GM19328 (cell line): ENCODE data around the gene MEGF11.
"Not testable (repeated sequence)": the region's sequence is repeated elsewhere in the genome, so short reads cannot be mapped to it uniquely, and the experiment has no call there.

Experiments used
- ATAC-seq: cut with Tn5 transposase; IDR thresholded peaks from one replicate; pipeline ENCODE4 v1.9.1; 2021; ENCODE audit warnings: mild to moderate bottlenecking, moderate library complexity; ENCODE audit not compliant: unreplicated experiment

The MEGF11 gene

GRCh38 chr15:66016199-66016598, 237.4 kb downstream of the MEGF11 start:
- no peak for ATAC-seq

DNA sequence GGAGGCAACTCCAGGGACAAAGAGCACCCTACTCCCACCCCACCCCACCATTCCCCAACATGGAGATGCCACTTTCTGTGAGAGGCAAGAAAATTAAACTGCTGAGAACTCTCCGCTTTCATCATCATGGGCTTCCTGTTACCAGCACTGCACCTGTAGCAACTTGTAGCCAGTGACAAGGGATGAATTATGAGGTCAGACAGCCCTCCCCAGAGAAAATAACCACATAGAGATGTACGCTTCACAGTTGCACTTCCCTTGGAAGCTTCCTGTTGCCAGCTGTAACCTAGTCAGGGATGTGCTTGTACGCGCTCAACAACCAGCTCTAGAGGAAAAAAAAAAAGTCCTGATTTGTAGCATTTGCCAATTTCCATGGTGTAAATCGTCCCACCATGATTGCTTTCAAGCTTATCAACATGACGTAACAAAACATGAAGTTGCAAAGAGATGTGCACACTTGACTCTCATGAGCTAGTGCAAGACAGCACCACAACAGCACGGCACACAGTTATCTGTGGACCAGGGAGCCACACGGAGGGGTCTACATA, 238.8 kb downstream of the MEGF11 start:
- ATAC-seq: no peak

- no peak for ATAC-seq
Measured at GRCh38 chr15:66014022-66014421, 239.5 kb downstream of the MEGF11 start.

- ATAC-seq: no peak
Measured at GRCh38 chr15:66008940-66009562, 244.5 kb downstream of the MEGF11 start.

DNA sequence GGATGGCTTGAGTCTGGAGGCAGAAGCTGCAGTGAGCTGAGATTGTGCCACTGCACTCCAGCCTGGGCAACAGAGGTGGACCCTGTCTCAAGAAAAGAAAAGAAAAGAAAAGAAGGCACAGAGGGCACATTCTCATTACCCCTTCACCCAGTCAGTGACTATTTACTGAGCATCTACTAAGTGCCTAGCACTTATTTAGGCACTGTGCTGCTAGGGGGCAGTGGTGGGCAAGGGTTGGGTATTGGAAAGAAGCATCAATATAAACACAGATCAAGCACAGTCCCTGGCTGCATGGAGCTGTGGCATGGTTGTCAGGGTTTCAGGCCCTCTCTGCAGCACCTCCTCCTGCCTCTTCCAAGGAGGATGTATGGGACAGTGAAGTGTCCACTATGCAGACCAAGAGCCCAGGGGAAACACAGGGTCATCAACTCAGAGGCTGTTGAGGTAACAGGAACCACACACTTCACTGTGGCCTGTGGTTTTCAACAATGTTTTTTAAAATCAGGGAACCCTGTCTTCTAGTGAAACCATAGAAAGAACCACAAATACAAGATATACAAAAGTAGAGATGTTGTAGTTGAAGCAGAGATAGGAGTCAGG, 245.8 kb downstream of the MEGF11 start:
- no peak for ATAC-seq

- no peak for ATAC-seq
Measured at GRCh38 chr15:66006986-66007385, 246.6 kb downstream of the MEGF11 start.

DNA sequence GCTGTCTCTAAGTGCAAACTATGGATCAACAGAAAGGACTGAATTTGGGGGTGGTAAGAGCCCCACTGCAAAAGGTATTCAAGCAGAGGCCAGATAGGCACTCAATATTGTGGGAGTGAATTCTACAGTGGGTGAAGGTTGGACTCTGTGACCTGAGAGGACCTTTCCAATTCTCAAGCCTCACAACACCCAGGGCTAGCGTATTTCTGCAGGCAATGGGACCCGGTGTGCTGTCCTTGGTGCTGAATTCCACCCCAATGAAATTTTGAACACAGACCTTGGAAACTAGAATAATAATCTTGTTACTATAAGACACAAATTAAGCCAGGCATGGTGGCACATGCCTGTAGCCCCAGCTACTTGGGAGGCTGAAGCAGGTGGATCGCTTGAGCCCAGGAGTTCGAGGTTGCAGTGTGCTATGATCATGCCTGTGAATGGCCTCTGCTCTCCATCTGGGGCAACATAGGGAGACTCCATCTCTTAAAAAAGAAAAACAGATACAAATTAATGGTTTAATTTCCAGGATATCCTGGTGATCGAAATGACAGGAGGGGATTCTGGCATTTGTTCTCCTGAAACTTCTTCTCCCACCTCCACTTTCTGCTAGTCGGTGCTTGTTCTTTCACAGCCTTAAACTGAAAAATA, 248.8 kb downstream of the MEGF11 start:
- no peak for ATAC-seq

DNA sequence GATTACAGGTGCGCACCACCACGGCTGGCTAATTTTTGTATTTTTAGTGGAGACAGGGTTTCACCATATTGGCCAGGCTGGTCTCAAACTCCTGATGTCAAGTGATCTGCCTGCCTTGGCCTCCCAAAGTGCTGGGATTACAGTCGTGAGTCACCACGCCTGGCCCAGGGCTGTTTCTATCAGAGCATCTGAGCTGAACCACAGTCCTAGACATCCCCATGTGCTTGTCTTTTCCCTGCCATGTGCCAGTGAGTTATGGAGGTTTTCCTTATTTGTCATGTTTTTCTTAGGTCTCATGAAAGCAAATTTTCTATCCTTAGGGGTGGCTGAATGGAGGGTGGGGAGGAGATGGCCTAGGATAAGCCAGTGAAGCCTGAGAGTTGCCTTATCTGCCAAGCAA, 250.4 kb downstream of the MEGF11 start:
- not testable (repeated sequence) for ATAC-seq

GRCh38 chr15:66001717-66002426, 251.7 kb downstream of the MEGF11 start:
- no peak for ATAC-seq

GRCh38 chr15:66001042-66001441, 252.5 kb downstream of the MEGF11 start:
- no peak for ATAC-seq

DNA sequence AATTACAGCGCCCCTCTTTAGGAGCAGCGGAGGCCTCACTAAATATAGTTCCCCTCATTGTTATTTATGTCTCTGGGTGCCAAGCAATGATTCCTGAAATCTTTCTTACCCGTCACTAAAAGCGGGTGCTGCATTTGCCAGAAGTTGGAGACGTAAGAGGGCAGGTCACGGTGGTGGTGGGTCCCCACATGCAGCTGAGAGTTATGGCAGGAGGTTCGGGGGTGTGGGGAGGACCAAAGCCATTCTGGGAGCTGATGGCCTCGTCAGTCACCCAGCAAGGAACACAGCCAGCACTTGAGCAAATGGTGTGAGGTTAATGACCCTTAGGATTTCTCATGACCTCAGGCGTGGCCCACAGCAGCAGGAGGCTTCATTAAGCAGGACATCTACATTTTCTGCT, 255.1 kb downstream of the MEGF11 start:
- no peak for ATAC-seq

DNA sequence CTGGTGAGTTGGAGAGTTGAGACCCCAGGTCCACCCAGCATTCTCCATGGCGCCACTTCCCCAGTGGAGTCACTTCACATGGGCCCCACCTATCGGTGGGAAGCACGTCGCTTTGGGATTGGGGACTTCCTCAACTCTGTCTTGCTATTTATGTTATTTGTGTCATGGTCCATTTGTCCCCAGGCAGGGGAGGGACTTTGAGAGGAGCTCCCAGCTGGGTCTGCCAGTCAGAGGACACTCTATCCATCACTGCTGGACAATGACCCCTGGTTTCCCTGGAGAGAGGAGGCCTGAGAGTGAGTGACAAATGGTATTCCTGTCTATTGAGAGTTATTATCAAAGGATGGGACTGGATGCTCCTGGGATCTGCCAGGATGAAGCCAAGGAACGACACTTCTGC, 256.6 kb downstream of the MEGF11 start:
- ATAC-seq: no peak

- ATAC-seq: no peak
Measured at GRCh38 chr15:65994832-65995231, 258.7 kb downstream of the MEGF11 start.

DNA sequence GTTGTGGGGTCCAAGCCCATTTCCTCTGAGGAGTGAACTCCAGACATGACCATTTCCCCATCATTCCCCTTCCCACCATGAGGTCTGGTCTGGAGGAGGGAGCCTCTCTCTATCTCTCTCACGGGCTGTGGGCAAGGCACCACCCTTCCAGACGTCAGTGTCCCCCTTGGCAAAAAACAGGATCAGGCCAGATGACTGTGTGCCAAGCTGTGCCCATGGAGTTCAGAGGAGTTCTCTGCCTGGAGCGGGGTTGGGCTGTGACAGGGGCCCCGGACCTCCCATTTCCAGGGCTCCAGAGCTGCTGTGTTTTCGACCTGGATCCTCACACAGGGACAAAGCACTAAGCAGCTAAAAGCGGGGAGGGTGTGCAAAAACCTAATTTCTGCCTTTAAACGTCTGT, 259.8 kb downstream of the MEGF11 start:
- no peak for ATAC-seq

DNA sequence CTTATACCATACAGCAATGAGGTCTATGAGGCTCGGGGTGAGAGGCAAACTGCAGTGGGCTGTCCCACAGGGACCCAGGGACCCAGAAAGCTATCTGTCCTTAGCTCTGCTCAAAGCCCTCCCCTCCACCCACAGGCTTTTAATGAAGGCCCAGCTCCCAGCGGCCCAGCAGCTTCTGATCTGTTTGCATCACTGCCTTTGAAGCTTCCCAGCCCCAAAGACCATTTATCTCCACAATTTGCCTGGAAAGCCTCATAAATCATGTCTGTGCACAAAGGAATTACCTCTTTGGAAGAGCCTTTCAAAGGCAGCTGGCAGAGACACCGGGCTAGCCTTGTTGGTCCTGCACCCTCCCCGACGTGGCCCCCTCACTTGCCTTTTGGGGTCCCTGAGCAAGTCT, 260.3 kb downstream of the MEGF11 start:
- ATAC-seq: no peak

GRCh38 chr15:65991721-65992483, 261.6 kb downstream of the MEGF11 start:
- ATAC-seq: no peak

DNA sequence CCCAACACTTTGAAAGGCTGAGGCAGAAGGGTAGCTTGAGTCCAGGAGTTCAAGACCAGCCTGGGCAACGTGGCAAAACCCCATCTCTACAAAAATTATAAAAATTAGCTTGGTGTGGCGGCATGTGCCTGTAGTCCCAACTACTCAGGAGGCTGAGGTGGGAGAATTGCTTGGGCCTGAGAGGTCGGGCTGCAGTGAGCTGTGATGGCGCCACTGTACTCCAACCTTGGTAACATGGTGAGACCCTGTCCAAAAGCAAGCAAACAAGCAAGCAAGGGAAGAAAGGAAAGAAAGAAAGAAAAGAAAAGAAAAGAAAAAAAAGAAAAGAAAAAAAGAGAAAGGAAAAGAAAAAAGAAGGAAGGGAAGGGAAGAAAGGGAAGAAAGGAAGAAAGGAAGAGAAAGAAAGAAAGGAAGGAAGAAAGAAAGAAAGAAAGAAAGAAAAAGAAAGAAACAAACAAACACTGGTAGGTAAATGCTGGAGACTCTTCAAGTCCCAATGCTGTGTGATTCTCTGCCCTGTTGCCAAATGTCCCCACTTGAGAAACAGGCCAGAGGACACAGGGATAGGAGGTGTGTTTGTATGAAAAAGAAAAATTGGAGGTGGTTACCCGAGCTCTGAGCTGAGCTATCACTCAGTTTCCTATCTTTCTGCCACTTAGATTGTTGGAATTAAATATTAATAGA, 263.1 kb downstream of the MEGF11 start:
- no peak for ATAC-seq

GRCh38 chr15:65987100-65987499, 266.4 kb downstream of the MEGF11 start:
- ATAC-seq: no peak

- no peak for ATAC-seq
Measured at GRCh38 chr15:65986416-65986815, 267.1 kb downstream of the MEGF11 start.

- ATAC-seq: no peak
Measured at GRCh38 chr15:65985387-65985786, 268.2 kb downstream of the MEGF11 start.
